Endodermal cell (in vitro differentiated cells): Measurements from ENCODE around the gene SEPTIN7. TPM values are rescaled to one million over a fixed set of nuclear protein-coding genes. Genes with fewer than 3 reads are reported as not detected.
A peak's percentile ranks its signal among the peaks of the same experiment; 100 is the strongest.

ENCODE experiments used
- DNase-seq: peaks from one replicate; pipeline ENCODE4 v3.0.0-alpha.2; 2017
- H3K27ac ChIP-seq: 2 replicates; pipeline ENCODE4 v1.5.1; 2013; ENCODE audit warnings: mild to moderate bottlenecking, low read depth, low read length, moderate library complexity
- H3K27me3 ChIP-seq: 2 replicates; pipeline ENCODE4 v1.6.1; 2013; ENCODE audit warnings: mild to moderate bottlenecking, low read length, moderate library complexity; ENCODE audit not compliant: insufficient read depth, control insufficient read depth, poor library complexity, severe bottlenecking
- H3K36me3 ChIP-seq: 2 replicates; pipeline ENCODE4 v1.7.0; 2013; ENCODE audit warnings: mild to moderate bottlenecking, low read length, moderate library complexity; ENCODE audit not compliant: control insufficient read depth, insufficient read depth
- H3K4me1 ChIP-seq: one replicate; pipeline ENCODE4 v1.7.0; 2013; ENCODE audit warnings: low read length; ENCODE audit not compliant: control insufficient read depth, insufficient read depth
- H3K4me3 ChIP-seq: 2 replicates; pipeline ENCODE4 v1.5.1; 2013; ENCODE audit warnings: mild to moderate bottlenecking, low read length, moderate library complexity
- H3K9ac ChIP-seq: 2 replicates; pipeline ENCODE4 v1.6.1; 2013; ENCODE audit warnings: mild to moderate bottlenecking, low read length, moderate library complexity; ENCODE audit not compliant: poor library complexity, severe bottlenecking; ENCODE audit errors: extremely low read depth
- H3K9me3 ChIP-seq: 2 replicates; pipeline ENCODE4 v1.6.1; 2013; ENCODE audit warnings: mild to moderate bottlenecking, low read length, moderate library complexity; ENCODE audit not compliant: control insufficient read depth
- H3K27ac Mint-ChIP-seq: 2 replicates; pipeline ENCODE4 v1.8.0; 2020; ENCODE audit warnings: mixed read lengths
- H3K27me3 Mint-ChIP-seq: 2 replicates; pipeline ENCODE4 v1.8.0; 2021; ENCODE audit warnings: mild to moderate bottlenecking, mixed read lengths; ENCODE audit not compliant: insufficient read depth
- H3K36me3 Mint-ChIP-seq: 2 replicates; pipeline ENCODE4 v1.8.0; 2020; ENCODE audit warnings: low read depth, mixed read lengths
- H3K4me1 Mint-ChIP-seq: 2 replicates; pipeline ENCODE4 v1.8.0; 2020; ENCODE audit warnings: mixed read lengths
- H3K4me3 Mint-ChIP-seq: 2 replicates; pipeline ENCODE4 v1.8.0; 2020; ENCODE audit warnings: mild to moderate bottlenecking, moderate library complexity, mixed read lengths
- H3K9me3 Mint-ChIP-seq: 2 replicates; pipeline ENCODE4 v1.8.0; 2020; ENCODE audit warnings: mild to moderate bottlenecking, mixed read lengths
- CTCF ChIP-seq: fragments of 200-600 bp; sonication (generic); conservative IDR thresholded peaks from 2 replicates; pipeline ENCODE4 v1.5.0; 2021; ENCODE audit warnings: antibody characterized with exemption, mild to moderate bottlenecking
- WGBS, 2 experiments: methylation state at CpG; one replicate each; pipeline versions ENCODE4 v1.1.5 to v1.1.7; 2013; ENCODE audit warnings: missing lambda C conversion rate in 2 of 2, mixed read lengths in 1 of 2; ENCODE audit not compliant: insufficient coverage in 1 of 2, insufficient read length in 1 of 2; 5-methylcytosine and 5-hydroxymethylcytosine counted together
- total RNA-seq, 2 donors: library from RNA; stranded (reverse); fragmentation: NEBNext Ultra II Directional in 1 of 2; extraction: Animal tissue kit (Norgen Biotek cat#: 25700) in 1 of 2; gene quantifications; 2 replicates in 1 of 2; 3 replicates in 1 of 2; pipeline ENCODE4 v1.2.1, GENCODE V29; 2021

SEPTIN7 gene
- total RNA-seq, 2 donors from 2014 or later: 206 to 216 TPM

GRCh38 chr7:35762781-35763180, 38.1 kb upstream of the SEPTIN7 start:
- no peak overlapping the region for H3K9ac ChIP-seq
- no peaks in the 10 kb centered on the region for H3K9me3 ChIP-seq
- Mint-ChIP-seq H3K4me3 (no peak overlapping the region), H3K36me3 (no peaks in the 10 kb centered on the region), H3K4me1 (peaks cover 47% of the 10 kb centered on the region), H3K27me3 (peaks cover 2% of the 10 kb centered on the region), H3K27ac (peak overlapping the region; percentile 16), H3K9me3 (peaks cover 4% of the 10 kb centered on the region)
- 50 to 83% methylated on average over 1 to 3 of the region's 3 CpGs for WGBS, 2 experiments
- H3K4me1 ChIP-seq: peaks cover 13% of the 10 kb centered on the region
- no peaks in the 10 kb centered on the region for H3K27me3 ChIP-seq
- no peak overlapping the region for H3K27ac ChIP-seq
- no peaks in the 10 kb centered on the region for H3K36me3 ChIP-seq
- TF ChIP-seq CTCF: no peak
- no peak for DNase-seq
- no peak overlapping the region for H3K4me3 ChIP-seq

GRCh38 chr7:35768346-35768745, 32.5 kb upstream of the SEPTIN7 start:
- H3K27ac Mint-ChIP-seq: no peak overlapping the region
- no peak for DNase-seq
- peaks cover 2% of the 10 kb centered on the region for H3K27me3 Mint-ChIP-seq
- Histone ChIP-seq H3K27ac (no peak overlapping the region), H3K27me3 (no peaks in the 10 kb centered on the region), H3K9me3 (no peaks in the 10 kb centered on the region), H3K9ac (no peak overlapping the region), H3K4me1 (peaks cover 4% of the 10 kb centered on the region), H3K4me3 (no peak overlapping the region), H3K36me3 (no peaks in the 10 kb centered on the region)
- H3K4me3 Mint-ChIP-seq: no peak overlapping the region
- WGBS, 2 experiments: 90 to 97% methylated on average over 17 to 20 of the region's 20 CpGs
- no peak for TF ChIP-seq CTCF
- H3K4me1 Mint-ChIP-seq: peaks cover 5% of the 10 kb centered on the region
- H3K9me3 Mint-ChIP-seq: peaks cover 4% of the 10 kb centered on the region
- H3K36me3 Mint-ChIP-seq: no peaks in the 10 kb centered on the region

- Histone ChIP-seq H3K36me3 (no peaks in the 10 kb centered on the region), H3K27me3 (no peaks in the 10 kb centered on the region), H3K9me3 (no peaks in the 10 kb centered on the region), H3K4me1 (no peaks in the 10 kb centered on the region), H3K27ac (no peak overlapping the region), H3K9ac (no peak overlapping the region), H3K4me3 (no peak overlapping the region)
- no peaks in the 10 kb centered on the region for H3K9me3 Mint-ChIP-seq
- H3K27me3 Mint-ChIP-seq: no peaks in the 10 kb centered on the region
- H3K4me1 Mint-ChIP-seq: no peaks in the 10 kb centered on the region
- no peak for DNase-seq
- no peaks in the 10 kb centered on the region for H3K36me3 Mint-ChIP-seq
- H3K27ac Mint-ChIP-seq: no peak overlapping the region
- H3K4me3 Mint-ChIP-seq: no peak overlapping the region
- no peak for TF ChIP-seq CTCF
Observed at GRCh38 chr7:35771776-35772175, 29.1 kb upstream of the SEPTIN7 start.
